Osteoblast (primary cell): ENCODE data around the gene C2CD3. TPM values are rescaled to one million over a fixed set of nuclear protein-coding genes. Genes with fewer than 3 reads are reported as not detected.
"Not testable (repeated sequence)": the region's sequence is repeated elsewhere in the genome, so short reads cannot be mapped to it uniquely, and the experiment has no call there.

Experiments used
- DNase-seq: peaks from one replicate; pipeline ENCODE4 v3.0.0; 2011; ENCODE audit warnings: low spot score, mixed read lengths; ENCODE audit not compliant: insufficient read length; ENCODE audit errors: missing footprints
- H2AFZ ChIP-seq: 2 replicates; pipeline ENCODE4 v1.6.0; 2011; ENCODE audit warnings: mild to moderate bottlenecking, low read length
- H3K27ac ChIP-seq: 2 replicates; pipeline ENCODE4 v1.5.1; 2011; ENCODE audit warnings: mild to moderate bottlenecking, low read depth, low read length, moderate library complexity
- H3K27me3 ChIP-seq: 2 replicates; pipeline ENCODE4 v1.6.0; 2012; ENCODE audit warnings: mild to moderate bottlenecking, control low read depth, inconsistent platforms, low read length, moderate library complexity; ENCODE audit not compliant: insufficient read depth
- H3K36me3 ChIP-seq: 2 replicates; pipeline ENCODE4 v1.5.1; 2011; ENCODE audit warnings: mild to moderate bottlenecking, low read length, control low read depth, moderate library complexity; ENCODE audit not compliant: insufficient read depth
- H3K4me1 ChIP-seq: 2 replicates; pipeline ENCODE4 v1.5.1; 2011; ENCODE audit warnings: mild to moderate bottlenecking, low read length, control low read depth, moderate library complexity; ENCODE audit not compliant: insufficient read depth
- H3K4me2 ChIP-seq: 2 replicates; pipeline ENCODE4 v1.6.0; 2011; ENCODE audit warnings: mild to moderate bottlenecking, low read length; ENCODE audit not compliant: insufficient read depth
- H3K4me3 ChIP-seq: fragments of 200-600 bp; sonication (generic); 3 replicates; pipeline ENCODE4 v1.5.1; 2012; ENCODE audit warnings: mild to moderate bottlenecking, low read length, inconsistent platforms; ENCODE audit not compliant: insufficient read depth
- H3K79me2 ChIP-seq: 2 replicates; pipeline ENCODE4 v1.6.0; 2012; ENCODE audit warnings: mild to moderate bottlenecking, low read length, control low read depth, inconsistent platforms; ENCODE audit not compliant: insufficient read depth
- H3K9me3 ChIP-seq: 2 replicates; pipeline ENCODE4 v1.5.1; 2011; ENCODE audit warnings: low read depth, low read length, control low read depth
- H4K20me1 ChIP-seq: 2 replicates; pipeline ENCODE4 v1.6.0; 2012; ENCODE audit warnings: mild to moderate bottlenecking, low read length, control low read depth; ENCODE audit not compliant: insufficient read depth
- total RNA-seq: library from RNA; depleted of rRNA; stranded (reverse); fragments of >200 nt; gene quantifications from 2 replicates; pipeline ENCODE4 v1.2.3, GENCODE V29; 2012
- TF ChIP-seq, protein P1 (sequence below): IDR thresholded peaks from 2 replicates; pipeline ENCODE4 v1.5.1; 2011; ENCODE audit warnings: mild to moderate bottlenecking, low read depth, low read length, moderate library complexity; ENCODE audit errors: extremely low read depth

The C2CD3 gene
- total RNA-seq, 1 donor = 14.1 TPM

DNA sequence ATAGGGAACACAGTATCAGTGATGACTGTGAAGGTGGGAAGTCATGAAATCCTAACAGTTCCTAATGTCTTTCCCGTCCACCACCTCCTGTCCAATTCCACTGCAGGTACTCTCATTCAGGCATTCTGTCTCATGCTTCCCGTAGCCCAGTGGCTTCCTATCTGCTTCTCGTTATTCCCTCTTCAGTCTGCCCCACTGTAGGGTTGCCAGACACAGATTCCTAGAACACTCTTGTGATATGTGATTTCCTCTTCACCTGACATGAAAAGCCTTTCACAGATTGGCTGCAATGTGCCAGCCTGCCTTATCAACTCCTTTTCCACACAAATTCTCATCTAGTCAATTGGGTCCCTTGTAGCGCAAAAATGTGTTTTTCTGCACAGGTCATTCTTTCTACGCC, 49.0 kb downstream of the C2CD3 start:
- TF ChIP-seq, protein P1, sequence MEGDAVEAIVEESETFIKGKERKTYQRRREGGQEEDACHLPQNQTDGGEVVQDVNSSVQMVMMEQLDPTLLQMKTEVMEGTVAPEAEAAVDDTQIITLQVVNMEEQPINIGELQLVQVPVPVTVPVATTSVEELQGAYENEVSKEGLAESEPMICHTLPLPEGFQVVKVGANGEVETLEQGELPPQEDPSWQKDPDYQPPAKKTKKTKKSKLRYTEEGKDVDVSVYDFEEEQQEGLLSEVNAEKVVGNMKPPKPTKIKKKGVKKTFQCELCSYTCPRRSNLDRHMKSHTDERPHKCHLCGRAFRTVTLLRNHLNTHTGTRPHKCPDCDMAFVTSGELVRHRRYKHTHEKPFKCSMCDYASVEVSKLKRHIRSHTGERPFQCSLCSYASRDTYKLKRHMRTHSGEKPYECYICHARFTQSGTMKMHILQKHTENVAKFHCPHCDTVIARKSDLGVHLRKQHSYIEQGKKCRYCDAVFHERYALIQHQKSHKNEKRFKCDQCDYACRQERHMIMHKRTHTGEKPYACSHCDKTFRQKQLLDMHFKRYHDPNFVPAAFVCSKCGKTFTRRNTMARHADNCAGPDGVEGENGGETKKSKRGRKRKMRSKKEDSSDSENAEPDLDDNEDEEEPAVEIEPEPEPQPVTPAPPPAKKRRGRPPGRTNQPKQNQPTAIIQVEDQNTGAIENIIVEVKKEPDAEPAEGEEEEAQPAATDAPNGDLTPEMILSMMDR = no peak
- Histone ChIP-seq H3K27me3 (no peaks in the 10 kb centered on the region), H3K9me3 (no peaks in the 10 kb centered on the region), H3K4me3 (no peak overlapping the region), H4K20me1 (no peaks in the 10 kb centered on the region), H3K79me2 (no peaks in the 10 kb centered on the region), H3K4me1 (no peaks in the 10 kb centered on the region), H3K4me2 (no peak overlapping the region), H3K36me3 (peaks cover 3% of the 10 kb centered on the region), H2AFZ (no peak overlapping the region), H3K27ac (no peak overlapping the region)
- no peak for DNase-seq

DNA sequence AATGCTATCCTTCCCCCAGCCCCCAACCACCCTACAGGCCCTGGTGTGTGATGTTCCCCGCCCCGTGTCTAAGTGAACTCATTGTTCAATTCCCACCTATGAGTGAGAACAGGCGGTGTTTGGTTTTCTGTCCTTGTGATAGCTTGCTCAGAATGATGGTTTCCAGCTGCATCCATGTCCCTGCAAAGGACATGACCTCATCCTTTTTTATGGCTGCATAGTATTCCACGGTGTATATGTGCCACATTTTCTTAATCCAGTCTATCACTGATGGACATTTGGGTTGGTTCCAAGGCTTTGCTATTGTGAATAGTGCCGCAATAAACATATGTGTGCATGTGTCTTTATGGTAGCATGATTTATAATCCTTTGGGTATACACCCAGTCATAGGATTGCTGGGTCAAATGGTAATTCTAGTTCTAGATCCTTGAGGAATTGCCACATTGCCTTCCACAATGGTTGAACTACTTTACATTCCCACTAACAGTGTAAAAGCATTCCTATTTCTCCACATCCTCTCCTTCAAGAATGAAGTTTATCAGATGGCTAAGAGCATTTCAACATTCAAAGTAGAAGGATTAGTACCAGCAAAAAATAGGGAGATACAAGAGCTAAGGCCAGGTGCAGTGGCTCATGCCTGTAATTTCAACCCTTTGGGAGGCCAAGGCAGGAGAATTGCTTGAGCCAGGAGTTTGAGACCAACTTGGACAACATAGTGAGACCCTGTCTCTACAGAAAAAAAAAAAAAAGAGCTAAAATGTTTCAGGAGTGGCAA, 50.4 kb downstream of the C2CD3 start:
- not testable (repeated sequence) for H3K27me3 ChIP-seq, H2AFZ ChIP-seq, H3K4me2 ChIP-seq, H3K27ac ChIP-seq, H3K36me3 ChIP-seq, H3K4me1 ChIP-seq, H3K79me2 ChIP-seq, DNase-seq, H4K20me1 ChIP-seq, H3K4me3 ChIP-seq, H3K9me3 ChIP-seq

DNA sequence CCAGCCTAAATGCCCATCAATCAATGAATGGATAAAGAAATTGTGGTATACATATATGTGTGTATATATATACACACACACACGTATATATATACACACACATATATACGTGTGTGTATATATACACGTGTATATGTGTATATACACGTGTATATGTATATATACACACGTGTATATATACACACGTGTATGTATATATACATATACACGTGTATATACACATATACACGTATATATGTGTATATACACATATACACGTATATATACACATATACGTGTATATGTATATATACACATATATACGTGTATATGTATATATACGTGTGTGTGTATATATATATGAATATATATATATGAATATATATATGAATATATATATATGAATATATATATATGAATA, 54.1 kb downstream of the C2CD3 start:
- Histone ChIP-seq H3K27me3 (no peaks in the 10 kb centered on the region), H3K27ac (no peak overlapping the region), H3K4me2 (no peak overlapping the region), H3K79me2 (no peaks in the 10 kb centered on the region), H3K36me3 (peaks cover 12% of the 10 kb centered on the region), H2AFZ (no peak overlapping the region), H3K4me3 (no peak overlapping the region), H3K4me1 (no peaks in the 10 kb centered on the region), H3K9me3 (no peaks in the 10 kb centered on the region), H4K20me1 (no peaks in the 10 kb centered on the region)
- DNase-seq = no peak
- TF ChIP-seq, protein P1 = no peak

DNA sequence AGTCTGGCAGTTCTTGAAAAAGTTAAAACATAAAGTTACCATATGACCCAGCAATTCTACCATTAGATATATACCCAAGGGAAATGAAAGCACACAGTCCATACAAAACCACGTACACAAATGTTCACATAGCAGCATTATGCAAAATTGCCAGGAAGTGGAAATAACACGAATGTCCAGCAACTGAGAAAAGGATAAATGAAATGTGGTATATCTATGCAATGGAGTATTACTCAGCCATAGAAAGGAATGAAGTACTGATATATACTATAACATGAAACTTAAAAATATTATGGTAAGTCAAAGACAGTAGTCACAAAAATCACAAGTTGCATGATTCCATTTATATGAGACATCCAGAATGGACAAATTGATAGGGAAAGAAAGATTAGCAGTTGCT, 57.9 kb downstream of the C2CD3 start:
- DNase-seq = no peak
- H3K9me3 ChIP-seq = no peaks in the 10 kb centered on the region
- TF ChIP-seq, protein P1 = no peak
- H3K27me3 ChIP-seq = no peaks in the 10 kb centered on the region
- no peaks in the 10 kb centered on the region for H3K79me2 ChIP-seq
- H3K4me2 ChIP-seq = no peak overlapping the region
- no peaks in the 10 kb centered on the region for H3K4me1 ChIP-seq
- H2AFZ ChIP-seq = no peak overlapping the region
- H4K20me1 ChIP-seq = no peaks in the 10 kb centered on the region
- peaks cover 11% of the 10 kb centered on the region for H3K36me3 ChIP-seq
- H3K4me3 ChIP-seq = no peak overlapping the region
- H3K27ac ChIP-seq = no peak overlapping the region
